ENCODE results near the gene NAP1L4.

NAP1L4 gene

GRCh38 chr11:2992234-2992996, at the start of gene NAP1L4:
NAP1L4 (minus strand) TSS chr11:2992329; CDS start chr11:2979220, 13,109 bp downstream.
- TF ChIP-seq CTCF (conservative IDR thresholded peaks at IDR 0.05): no peak
- peak within 1 kb of the TSS; percentile 91 for H3K27ac ChIP-seq

GRCh38 chr11:3040881-3041280, 48.8 kb upstream of the NAP1L4 start:
- TF ChIP-seq CTCF (conservative IDR thresholded peaks at IDR 0.05): no peak
- no peak overlapping the region for H3K27ac ChIP-seq

GRCh38 chr11:3037945-3038271, 45.8 kb upstream of the NAP1L4 start:
- H3K27ac ChIP-seq: no peak overlapping the region
- TF ChIP-seq CTCF (conservative IDR thresholded peaks at IDR 0.05): no peak

GRCh38 chr11:3037040-3037944, 45.2 kb upstream of the NAP1L4 start:
- TF ChIP-seq CTCF (conservative IDR thresholded peaks at IDR 0.05): peak; percentile 89
- H3K27ac ChIP-seq: no peak overlapping the region

- no peak overlapping the region for H3K27ac ChIP-seq
- TF ChIP-seq CTCF (conservative IDR thresholded peaks at IDR 0.05): no peak
Measured at GRCh38 chr11:3036419-3036818, 44.3 kb upstream of the NAP1L4 start.

GRCh38 chr11:3035333-3035732, 43.2 kb upstream of the NAP1L4 start:
- no peak for TF ChIP-seq CTCF (conservative IDR thresholded peaks at IDR 0.05)
- no peak overlapping the region for H3K27ac ChIP-seq

GRCh38 chr11:3030289-3031070, 38.4 kb upstream of the NAP1L4 start:
- no peak overlapping the region for H3K27ac ChIP-seq

More at GRCh38 chr11:3030289-3031070, 38.4 kb upstream of the NAP1L4 start:
- no peak for TF ChIP-seq CTCF (conservative IDR thresholded peaks at IDR 0.05)
